WTC11 (cell line): ENCODE data around the gene GALNT6.

Experiments
- ATF3 ChIP-seq: sonication (generic); formaldehyde crosslinking; conservative IDR thresholded peaks from 2 replicates; pipeline ENCODE4 v1.8.1; 2022; ENCODE audit warnings: mild to moderate bottlenecking, missing genetic modification reagents
- ETV6 ChIP-seq: sonication (generic); formaldehyde crosslinking; IDR thresholded peaks from 2 replicates; pipeline ENCODE4 v1.8.1; 2022; ENCODE audit warnings: mild to moderate bottlenecking, missing genetic modification reagents
- FOXK1 ChIP-seq: sonication (generic); formaldehyde crosslinking; IDR thresholded peaks from 2 replicates; pipeline ENCODE4 v1.8.0; 2022; ENCODE audit warnings: mild to moderate bottlenecking, moderate library complexity, missing genetic modification reagents
- JUN ChIP-seq: sonication (generic); formaldehyde crosslinking; IDR thresholded peaks from 2 replicates; pipeline ENCODE4 v1.8.0; 2023; ENCODE audit warnings: mild to moderate bottlenecking, missing genetic modification reagents
- SP1 ChIP-seq: sonication (generic); formaldehyde crosslinking; conservative IDR thresholded peaks from 2 replicates; pipeline ENCODE4 v1.8.1; 2022; ENCODE audit warnings: missing genetic modification reagents
- TF ChIP-seq, protein P1 (sequence below): fragments of 200-600 bp; IDR thresholded peaks from 2 replicates; pipeline ENCODE4 v1.8.0; 2022; ENCODE audit warnings: antibody characterized with exemption
- TF ChIP-seq, protein P2 (sequence below): sonication (generic); formaldehyde crosslinking; IDR thresholded peaks from 2 replicates; pipeline ENCODE4 v1.8.1; 2022; ENCODE audit warnings: missing genetic modification reagents, borderline replicate concordance

DNA sequence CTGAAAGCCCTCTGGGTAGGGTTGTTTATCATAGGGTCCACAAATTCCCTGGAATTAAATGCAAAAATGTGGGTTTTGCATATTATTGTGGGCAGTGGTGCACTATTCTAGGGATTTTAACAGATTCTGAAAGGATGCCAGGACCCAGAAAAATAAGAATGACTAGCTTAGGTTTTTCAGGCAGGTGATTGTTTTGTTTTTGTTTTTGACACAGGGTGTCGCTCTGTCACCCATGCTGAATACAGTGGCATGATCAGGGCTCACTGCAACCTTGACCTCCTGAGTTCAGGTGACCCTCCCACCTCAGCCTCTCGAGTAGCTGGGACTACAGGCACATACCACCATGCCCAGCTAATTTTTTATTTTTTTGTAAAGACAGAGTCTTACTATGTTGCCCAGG is 19.2 kb downstream of the GALNT6 start:
- TF ChIP-seq, protein P1, sequence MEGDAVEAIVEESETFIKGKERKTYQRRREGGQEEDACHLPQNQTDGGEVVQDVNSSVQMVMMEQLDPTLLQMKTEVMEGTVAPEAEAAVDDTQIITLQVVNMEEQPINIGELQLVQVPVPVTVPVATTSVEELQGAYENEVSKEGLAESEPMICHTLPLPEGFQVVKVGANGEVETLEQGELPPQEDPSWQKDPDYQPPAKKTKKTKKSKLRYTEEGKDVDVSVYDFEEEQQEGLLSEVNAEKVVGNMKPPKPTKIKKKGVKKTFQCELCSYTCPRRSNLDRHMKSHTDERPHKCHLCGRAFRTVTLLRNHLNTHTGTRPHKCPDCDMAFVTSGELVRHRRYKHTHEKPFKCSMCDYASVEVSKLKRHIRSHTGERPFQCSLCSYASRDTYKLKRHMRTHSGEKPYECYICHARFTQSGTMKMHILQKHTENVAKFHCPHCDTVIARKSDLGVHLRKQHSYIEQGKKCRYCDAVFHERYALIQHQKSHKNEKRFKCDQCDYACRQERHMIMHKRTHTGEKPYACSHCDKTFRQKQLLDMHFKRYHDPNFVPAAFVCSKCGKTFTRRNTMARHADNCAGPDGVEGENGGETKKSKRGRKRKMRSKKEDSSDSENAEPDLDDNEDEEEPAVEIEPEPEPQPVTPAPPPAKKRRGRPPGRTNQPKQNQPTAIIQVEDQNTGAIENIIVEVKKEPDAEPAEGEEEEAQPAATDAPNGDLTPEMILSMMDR: no peak
- TF ChIP-seq ETV6 (CRISPR knock-in tag) (no peak), JUN (CRISPR knock-in tag) (no peak), SP1 (no peak), ATF3 (no peak), FOXK1 (no peak)
- TF ChIP-seq, protein P2, sequence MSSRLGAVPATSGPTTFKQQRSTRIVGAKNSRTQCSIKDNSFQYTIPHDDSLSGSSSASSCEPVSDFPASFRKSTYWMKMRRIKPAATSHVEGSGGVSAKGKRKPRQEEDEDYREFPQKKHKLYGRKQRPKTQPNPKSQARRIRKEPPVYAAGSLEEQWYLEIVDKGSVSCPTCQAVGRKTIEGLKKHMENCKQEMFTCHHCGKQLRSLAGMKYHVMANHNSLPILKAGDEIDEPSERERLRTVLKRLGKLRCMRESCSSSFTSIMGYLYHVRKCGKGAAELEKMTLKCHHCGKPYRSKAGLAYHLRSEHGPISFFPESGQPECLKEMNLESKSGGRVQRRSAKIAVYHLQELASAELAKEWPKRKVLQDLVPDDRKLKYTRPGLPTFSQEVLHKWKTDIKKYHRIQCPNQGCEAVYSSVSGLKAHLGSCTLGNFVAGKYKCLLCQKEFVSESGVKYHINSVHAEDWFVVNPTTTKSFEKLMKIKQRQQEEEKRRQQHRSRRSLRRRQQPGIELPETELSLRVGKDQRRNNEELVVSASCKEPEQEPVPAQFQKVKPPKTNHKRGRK (CRISPR knock-in tag): no peak
